GM10248 (cell line): ENCODE results near the gene CSMD2.

Source experiments
- CTCF ChIA-PET: fragments of 300-600 bp; sonication (Branson Sonifier 250); formaldehyde crosslinking; extraction: SDS; loops from one replicate; lab custom pipeline; 2021; ENCODE audit warnings: antibody characterized with exemption; lab: Yijun Ruan, JAX
- POLR2A ChIA-PET: fragments of 350-650 bp; sonication (Branson Sonifier 250); formaldehyde crosslinking; extraction: SDS; loops from one replicate; lab custom pipeline; 2020; ENCODE audit warnings: antibody characterized with exemption; lab: Yijun Ruan, JAX
- DNase-seq: peaks from one replicate; pipeline ENCODE4 v3.0.0; 2012; ENCODE audit errors: extremely low spot score
- TF ChIP-seq, protein P1 (sequence below): IDR thresholded peaks from 2 replicates; pipeline ENCODE4 v1.5.1; 2012; ENCODE audit warnings: mild to moderate bottlenecking, low read depth; ENCODE audit errors: extremely low read depth, missing control alignments, control extremely low read depth

CSMD2 gene

GRCh38 chr1:33548721-33549120 is 616.3 kb downstream of the CSMD2 start:
- CTCF ChIA-PET, result no interaction called here
- no peak for DNase-seq
- TF ChIP-seq, protein P1, sequence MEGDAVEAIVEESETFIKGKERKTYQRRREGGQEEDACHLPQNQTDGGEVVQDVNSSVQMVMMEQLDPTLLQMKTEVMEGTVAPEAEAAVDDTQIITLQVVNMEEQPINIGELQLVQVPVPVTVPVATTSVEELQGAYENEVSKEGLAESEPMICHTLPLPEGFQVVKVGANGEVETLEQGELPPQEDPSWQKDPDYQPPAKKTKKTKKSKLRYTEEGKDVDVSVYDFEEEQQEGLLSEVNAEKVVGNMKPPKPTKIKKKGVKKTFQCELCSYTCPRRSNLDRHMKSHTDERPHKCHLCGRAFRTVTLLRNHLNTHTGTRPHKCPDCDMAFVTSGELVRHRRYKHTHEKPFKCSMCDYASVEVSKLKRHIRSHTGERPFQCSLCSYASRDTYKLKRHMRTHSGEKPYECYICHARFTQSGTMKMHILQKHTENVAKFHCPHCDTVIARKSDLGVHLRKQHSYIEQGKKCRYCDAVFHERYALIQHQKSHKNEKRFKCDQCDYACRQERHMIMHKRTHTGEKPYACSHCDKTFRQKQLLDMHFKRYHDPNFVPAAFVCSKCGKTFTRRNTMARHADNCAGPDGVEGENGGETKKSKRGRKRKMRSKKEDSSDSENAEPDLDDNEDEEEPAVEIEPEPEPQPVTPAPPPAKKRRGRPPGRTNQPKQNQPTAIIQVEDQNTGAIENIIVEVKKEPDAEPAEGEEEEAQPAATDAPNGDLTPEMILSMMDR, result no peak

GRCh38 chr1:33548319-33548718 is 616.7 kb downstream of the CSMD2 start:
- DNase-seq, result no peak
- TF ChIP-seq, protein P1, result no peak
- CTCF ChIA-PET, result no interaction called here
- POLR2A ChIA-PET, result no interaction called here

More at GRCh38 chr1:33548721-33549120, 616.3 kb downstream of the CSMD2 start:
- POLR2A ChIA-PET, result no interaction called here

DNA sequence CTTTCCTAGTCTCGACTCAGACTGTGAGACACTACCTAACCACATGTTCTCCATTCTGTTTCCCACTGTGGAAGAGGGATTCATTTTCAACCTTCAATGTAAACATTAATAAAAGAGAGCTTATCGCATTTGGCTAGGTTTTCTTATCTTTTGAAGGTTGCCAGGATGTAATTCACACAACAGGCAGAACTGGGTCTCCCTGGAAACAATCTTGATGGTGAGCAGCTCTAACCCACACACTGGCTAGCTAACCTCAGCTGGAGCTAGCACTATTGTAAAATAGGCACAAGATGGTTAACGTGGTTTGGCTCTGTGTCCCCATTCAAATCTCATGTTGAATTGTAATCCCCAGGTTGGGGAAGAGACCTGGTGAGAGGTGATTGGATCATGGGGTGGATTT is 617.5 kb downstream of the CSMD2 start:
- TF ChIP-seq, protein P1, result no peak
- no peak for DNase-seq
- POLR2A ChIA-PET, result no interaction called here
- CTCF ChIA-PET, result no interaction called here

- ChIA-PET POLR2A (no interaction called here), CTCF (interaction anchor here (1.3 kb wide), 1 partner anchor 91 kb away, joined by 4 read pairs; no protein-coding TSS in a partner anchor)
- DNase-seq, result no peak
- TF ChIP-seq, protein P1, result no peak
Measured at GRCh38 chr1:33541966-33542365, 623.1 kb downstream of the CSMD2 start.

DNA sequence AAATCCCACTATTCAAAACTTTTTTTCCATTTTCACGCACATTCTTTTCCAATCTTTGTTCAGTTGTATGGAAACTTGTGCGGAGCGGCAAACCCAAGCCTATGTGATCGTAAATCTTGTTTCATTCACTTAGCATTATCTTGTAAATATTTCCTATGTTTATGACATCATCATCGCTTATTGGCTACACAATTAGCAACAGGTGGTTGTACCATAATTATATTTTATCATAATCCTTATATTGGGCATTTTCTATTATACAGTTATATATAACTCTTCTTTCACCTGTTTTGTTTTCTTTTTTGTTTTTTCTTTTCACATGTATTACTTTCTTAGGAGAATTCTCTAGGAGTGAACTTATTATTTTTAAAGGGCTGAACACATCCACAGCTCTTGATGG is 627.1 kb downstream of the CSMD2 start:
- ChIA-PET POLR2A (no interaction called here), CTCF (no interaction called here)
- TF ChIP-seq, protein P1, result no peak
- no peak for DNase-seq

- POLR2A ChIA-PET, result no interaction called here
- CTCF ChIA-PET, result no interaction called here
- TF ChIP-seq, protein P1, result no peak
- no peak for DNase-seq
Measured at GRCh38 chr1:33535334-33535733, 629.7 kb downstream of the CSMD2 start.

GRCh38 chr1:33532936-33533335 is 632.1 kb downstream of the CSMD2 start:
- TF ChIP-seq, protein P1, result no peak
- ChIA-PET CTCF (no interaction called here), POLR2A (no interaction called here)
- DNase-seq, result no peak
